NCI-H510A (cell line): Measurements from ENCODE around the gene LTA4H.
A peak's percentile ranks its signal among the peaks of the same experiment; 100 is the strongest.

Experiments used
- DNase-seq: peaks from one replicate; lab custom pipeline; 2025; lab: John Stamatoyannopoulos, UW

LTA4H gene

DNA sequence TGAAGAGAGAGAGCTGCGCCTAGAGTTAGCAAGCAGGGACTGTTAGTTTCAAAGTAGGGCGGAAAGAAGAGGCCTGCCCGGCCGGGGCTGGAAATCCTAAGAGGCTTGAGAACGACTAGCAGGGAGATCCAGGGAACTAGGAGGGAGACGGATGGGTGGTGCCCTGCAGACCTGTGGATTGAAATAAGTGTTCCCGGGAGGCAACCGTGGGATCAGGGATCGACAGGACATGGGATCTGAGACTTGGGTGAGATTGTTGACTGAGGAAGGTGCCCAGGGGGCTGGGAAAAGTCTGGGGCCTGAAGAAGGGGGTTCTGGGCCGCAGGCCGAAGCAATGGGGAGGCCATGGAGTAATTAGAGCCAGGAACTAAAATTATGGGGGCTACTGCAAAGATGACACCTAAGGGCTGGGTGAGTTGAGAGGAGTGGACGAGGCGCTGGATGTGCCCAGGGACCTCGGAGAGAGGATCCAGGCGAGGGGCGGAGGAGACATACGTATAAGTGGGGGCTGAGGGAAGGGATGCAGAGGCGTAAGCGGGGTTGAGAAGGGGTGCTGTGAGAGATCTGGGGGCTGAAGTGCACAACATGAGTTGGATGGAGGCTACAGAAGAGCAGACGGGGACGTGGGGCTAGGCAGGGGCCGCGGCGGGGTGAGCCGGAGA is 635 bp downstream of the LTA4H start:
- peak; percentile 6 for DNase-seq

DNA sequence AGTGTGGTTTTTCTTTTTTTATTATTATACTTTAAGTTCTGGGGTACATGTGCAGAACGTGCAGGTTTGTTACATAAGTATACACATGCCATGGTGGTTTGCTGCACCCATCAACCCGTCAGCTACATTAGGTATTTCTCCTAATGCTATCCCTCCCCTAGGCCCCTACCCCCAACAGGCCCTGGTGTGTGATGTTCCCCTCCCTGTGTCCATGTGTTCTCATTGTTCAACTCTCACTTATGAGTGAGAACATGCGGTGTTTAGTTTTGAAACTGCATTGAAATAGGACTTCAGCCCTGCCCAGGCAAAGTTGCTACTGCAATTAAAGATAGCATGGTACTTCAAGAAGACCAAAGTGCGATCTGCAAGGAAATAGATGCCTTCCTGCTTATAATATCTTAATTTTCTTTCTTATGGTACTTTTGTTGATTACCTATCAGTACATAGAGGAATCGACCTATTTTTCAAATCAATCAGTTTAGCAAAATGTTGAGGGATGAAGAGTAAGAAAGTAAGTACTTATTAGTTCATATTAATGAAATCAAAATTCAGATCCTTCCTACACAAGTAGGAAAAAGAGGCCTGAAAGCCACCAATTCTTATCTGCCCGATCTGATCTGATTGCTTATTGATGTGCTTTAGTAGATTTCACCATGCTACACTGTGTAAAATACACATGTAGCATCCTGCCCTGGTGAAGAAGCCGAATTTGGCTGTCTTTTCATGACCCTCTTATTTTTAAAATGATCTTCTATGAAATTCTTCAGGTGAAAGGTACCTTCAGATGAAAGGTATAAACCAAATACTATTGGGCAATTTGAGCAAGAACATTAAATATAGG is 1.6 kb downstream of the LTA4H start:
- DNase-seq = no peak

- no peak for DNase-seq
Observed at GRCh38 chr12:96029826-96030225, 5.6 kb downstream of the LTA4H start.

DNA sequence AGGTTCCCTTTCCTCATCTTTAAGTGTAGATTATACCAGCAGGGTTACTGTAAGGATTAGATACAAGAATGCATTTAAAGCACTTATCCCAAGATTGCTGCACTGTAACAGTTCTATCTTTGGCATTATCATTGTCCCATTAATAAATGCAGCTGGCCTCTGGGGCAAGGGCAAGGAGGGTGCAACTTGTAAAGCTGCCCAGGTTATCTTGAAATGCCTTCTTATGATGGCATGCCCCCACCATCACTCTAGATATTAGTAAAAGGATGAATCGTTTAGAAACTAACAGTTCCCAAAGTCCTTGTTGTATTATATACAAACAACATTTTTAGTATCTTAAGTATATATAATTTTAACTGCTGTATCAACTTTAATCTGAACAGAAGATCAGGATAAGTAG is 6.8 kb downstream of the LTA4H start:
- DNase-seq = no peak

- DNase-seq = no peak
Observed at GRCh38 chr12:96026331-96026730, 9.1 kb downstream of the LTA4H start.

DNA sequence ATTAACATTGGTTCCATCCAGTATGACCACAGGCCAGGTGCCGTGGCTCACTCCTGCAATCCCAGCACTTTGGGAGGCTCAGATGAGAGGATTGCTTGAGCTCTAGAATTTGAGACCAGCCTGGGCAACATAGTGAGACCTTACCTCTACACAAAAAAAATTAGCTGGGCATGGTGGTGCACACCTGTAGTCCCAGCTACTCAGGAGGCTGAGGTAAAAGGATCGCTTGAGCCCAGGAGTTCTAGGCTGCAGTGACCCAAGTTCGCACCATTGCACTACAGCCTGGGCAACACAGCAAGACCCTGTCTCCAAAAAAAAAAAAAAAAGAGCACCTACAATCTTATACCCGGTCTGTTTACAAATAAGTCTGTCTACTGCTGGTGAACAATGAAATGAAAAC is 9.9 kb downstream of the LTA4H start:
- no peak for DNase-seq

DNA sequence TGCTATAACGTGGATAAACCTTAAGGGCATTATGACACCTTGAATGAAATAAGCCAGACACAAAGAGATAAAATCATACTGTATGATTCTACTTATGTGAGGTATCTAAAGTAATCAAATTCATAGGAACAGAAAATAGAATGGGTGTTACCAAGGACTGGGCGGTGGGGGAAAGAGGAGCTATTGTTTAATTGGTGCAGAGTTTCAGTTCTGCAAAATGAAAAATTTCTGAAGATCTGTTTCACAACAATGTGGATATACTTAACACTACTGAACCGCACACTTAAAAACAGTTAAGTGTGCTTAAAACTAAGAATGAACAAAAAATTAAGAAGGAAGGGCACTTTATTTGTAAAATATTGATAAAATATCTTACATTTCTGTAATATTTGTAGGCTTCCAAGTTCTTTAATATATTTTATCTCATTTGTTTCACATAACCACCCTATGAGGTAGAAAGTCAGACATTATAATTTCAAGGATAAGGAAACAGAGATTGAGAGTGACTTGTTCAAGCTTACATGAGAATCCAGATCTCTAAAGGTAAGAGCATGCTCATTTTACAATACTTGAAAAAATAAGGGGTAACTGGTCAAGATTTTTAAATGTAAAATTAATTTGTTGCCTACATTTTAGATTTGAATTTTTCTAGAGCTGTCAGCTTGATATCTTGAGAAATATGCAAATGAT is 14.9 kb downstream of the LTA4H start:
- no peak for DNase-seq

GRCh38 chr12:96015672-96016071 is 19.7 kb downstream of the LTA4H start:
- no peak for DNase-seq

GRCh38 chr12:96014943-96015599 is 20.3 kb downstream of the LTA4H start:
- DNase-seq = no peak

GRCh38 chr12:96007729-96008128 is 27.7 kb downstream of the LTA4H start:
- DNase-seq = no peak

GRCh38 chr12:96006727-96007126 is 28.7 kb downstream of the LTA4H start:
- no peak for DNase-seq

DNA sequence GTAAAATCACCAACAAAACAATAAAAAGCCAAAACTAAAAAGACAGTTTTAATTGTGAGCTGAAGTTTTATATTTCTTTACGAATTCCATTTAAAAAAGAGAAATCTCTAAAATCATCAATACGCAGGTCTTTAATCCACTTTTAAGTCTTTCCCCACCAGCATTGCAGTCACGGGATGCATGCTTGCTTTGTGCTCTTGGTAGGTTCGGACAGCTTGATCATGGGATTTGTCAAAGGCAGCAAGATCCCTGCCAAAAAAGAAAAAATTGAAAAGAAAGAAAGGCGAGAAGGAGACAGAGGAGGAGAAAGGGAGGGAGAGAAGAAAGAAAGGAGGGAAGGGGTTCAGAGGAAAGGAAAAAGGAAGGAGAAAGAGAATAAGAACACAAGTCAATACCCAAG is 34.5 kb downstream of the LTA4H start:
- no peak for DNase-seq

DNA sequence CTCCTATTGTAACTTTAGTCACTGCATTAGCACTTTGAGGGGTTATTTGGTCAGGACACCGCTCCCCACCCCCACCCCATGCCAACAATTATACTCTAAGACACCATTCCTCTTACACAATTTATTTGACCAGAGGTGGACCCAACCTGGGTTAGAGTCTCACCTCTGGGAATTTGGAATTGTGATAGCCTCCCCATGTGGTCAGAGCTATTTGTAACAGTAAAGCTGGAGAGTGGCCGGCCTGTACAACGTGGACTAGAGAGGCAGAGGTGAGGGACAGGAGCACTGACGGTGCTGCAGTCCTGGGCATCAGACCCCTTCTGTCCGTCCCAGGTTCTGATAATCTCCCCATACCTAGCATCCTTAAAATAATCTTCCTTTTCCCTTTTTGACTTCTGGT is 35.9 kb downstream of the LTA4H start:
- no peak for DNase-seq

- DNase-seq = peak; percentile 32
Observed at GRCh38 chr12:95998611-95999286, 36.6 kb downstream of the LTA4H start.

- DNase-seq = no peak
Observed at GRCh38 chr12:95997911-95998510, 37.4 kb downstream of the LTA4H start.

- no peak for DNase-seq
Observed at GRCh38 chr12:95997276-95997675, 38.1 kb downstream of the LTA4H start.

DNA sequence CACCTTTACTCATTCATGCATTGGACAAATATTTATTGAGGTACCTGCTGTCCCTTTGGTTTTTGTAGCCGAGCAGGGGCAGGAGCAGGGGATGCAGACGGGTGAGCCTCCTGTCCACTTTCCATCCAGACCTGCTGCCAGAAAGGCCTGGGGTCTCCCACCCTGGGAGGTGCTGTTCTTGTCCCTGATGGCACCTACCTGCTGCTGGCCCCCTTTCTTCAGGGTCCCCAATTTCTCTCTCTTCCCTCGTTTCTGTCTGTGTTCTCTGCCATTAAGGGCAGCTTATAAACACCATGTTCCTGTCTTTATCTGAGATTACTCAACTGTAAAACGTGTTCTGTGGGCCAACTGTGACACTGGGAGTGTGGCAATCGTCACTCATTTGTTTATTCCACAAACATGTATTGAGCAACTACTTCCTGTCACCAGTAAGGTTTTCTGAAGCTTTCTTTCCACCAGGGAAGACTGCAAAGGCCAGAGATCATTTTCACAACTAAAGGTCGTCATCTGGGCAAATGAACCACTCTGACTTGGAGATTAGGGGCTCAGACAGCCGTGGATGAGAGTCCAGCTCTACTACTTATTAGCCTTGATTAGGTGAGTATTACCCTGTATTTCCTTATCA is 39.2 kb downstream of the LTA4H start, which contains the start of gene HAL:
HAL (minus strand) TSS at position 311 of the 625 bp plus-strand sequence. CDS start 434 bp downstream, outside the sequence.
- no peak for DNase-seq

DNA sequence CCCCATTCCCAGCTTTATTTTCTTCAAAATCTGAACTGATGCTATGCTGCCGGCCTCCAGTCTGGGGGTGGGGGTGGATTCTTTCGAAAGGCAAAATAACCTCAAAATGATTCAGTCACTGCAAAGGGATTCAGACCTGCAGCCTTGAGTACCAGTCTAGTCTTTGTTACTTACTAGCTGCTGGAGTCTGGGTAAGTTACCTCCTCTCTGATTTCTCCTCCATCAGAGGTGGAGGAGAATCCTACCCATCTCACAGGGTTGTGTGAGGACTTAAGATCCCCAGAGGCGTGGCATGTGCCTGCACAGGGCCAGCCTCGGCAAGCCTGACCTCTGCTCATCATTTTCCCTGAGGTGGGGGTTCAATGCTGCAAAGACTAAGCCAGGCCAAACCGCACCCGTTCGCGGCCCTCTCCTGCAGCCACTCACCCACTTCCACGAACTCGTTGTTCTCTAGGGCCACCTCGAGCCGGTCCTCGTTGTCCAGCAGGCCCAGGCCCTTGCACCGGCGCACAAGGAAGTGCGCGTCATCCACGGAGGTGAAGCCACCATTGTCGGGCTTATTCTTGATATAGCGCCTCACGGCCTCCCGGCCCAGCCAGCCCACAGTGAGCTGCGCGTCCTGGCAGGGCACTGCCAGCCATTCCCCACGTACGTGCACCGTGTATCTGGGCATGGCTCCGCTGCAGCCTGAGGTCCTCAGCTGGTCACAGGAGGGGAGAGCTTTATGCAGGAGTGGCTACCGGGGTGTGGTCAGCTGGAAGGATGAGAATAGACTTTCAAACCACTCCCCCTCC is 40.0 kb downstream of the LTA4H start:
- DNase-seq = no peak

- DNase-seq = no peak
Observed at GRCh38 chr12:95994476-95994875, 40.9 kb downstream of the LTA4H start.

DNA sequence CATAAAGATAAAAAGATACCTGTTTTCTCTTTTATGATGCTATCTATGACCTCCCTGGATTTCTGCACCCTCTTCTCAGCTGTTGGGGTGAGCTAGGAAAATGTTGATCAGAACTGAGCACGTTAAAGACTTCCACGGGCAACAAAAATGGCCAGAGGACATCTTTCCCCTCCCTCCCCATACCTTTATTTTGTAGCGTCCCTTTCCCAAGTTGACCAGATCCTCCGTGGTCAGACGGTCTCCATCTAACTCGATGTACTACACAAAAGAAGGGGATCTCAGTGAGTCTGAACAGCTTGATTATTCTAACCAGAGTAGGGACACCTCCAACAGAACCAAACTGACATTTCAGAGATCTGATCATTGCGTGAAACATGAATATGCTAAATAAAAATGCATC is 41.5 kb downstream of the LTA4H start:
- no peak for DNase-seq
